Testis (tissue), 2 donors: ENCODE data around the gene PTRH1.

ENCODE experiments used
- POLR2A ChIP-seq: fragments of 450-650 bp; IDR thresholded peaks from one replicate; pipeline ENCODE4 v1.6.1; 2017; ENCODE audit warnings: antibody characterized with exemption, mild to moderate bottlenecking, moderate library complexity
- TF ChIP-seq, protein P1 (sequence below), 3 experiments: fragments of 450-650 bp in 2 of 3; fragments of 200-600 bp in 1 of 3; sonication (generic) in 1 of 3; IDR thresholded peaks; one replicate each; pipeline ENCODE4 v1.5.1; 2016 to 2019; ENCODE audit warnings: antibody characterized with exemption in 3 of 3, mild to moderate bottlenecking in 2 of 3, moderate library complexity in 1 of 3

DNA sequence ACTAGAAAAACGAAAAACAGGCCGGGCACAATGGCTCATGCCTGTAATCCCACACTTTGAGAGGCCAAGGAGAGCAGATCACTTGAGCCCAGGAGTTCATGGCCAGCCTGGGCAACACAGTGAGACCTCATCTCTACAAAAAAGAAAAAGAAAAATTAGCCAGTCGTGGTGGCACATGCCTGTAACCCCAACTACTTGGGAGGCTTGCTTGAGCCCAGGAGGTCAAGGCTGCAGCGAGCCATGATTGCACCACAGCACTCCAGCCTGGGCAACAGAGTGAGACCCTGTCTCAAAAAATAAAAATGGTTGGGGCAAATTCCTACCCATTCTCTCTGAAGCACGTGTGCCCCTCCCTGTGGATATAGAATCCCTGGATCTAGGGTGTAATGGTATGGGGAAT lies 17.1 kb downstream of the PTRH1 start:
- TF ChIP-seq, protein P1, sequence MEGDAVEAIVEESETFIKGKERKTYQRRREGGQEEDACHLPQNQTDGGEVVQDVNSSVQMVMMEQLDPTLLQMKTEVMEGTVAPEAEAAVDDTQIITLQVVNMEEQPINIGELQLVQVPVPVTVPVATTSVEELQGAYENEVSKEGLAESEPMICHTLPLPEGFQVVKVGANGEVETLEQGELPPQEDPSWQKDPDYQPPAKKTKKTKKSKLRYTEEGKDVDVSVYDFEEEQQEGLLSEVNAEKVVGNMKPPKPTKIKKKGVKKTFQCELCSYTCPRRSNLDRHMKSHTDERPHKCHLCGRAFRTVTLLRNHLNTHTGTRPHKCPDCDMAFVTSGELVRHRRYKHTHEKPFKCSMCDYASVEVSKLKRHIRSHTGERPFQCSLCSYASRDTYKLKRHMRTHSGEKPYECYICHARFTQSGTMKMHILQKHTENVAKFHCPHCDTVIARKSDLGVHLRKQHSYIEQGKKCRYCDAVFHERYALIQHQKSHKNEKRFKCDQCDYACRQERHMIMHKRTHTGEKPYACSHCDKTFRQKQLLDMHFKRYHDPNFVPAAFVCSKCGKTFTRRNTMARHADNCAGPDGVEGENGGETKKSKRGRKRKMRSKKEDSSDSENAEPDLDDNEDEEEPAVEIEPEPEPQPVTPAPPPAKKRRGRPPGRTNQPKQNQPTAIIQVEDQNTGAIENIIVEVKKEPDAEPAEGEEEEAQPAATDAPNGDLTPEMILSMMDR (IDR thresholded peaks at IDR 0.05), result no peak
- no peak for TF ChIP-seq POLR2A
